Measurements from ENCODE around the gene SMCO2. TPM values are rescaled to one million over a fixed set of nuclear protein-coding genes. Genes with fewer than 3 reads are reported as not detected.
A peak's percentile ranks its signal among the peaks of the same experiment; 100 is the strongest.

The SMCO2 gene
- total RNA-seq, 1 experiment from 2014 or later, result 0.36 TPM

DNA sequence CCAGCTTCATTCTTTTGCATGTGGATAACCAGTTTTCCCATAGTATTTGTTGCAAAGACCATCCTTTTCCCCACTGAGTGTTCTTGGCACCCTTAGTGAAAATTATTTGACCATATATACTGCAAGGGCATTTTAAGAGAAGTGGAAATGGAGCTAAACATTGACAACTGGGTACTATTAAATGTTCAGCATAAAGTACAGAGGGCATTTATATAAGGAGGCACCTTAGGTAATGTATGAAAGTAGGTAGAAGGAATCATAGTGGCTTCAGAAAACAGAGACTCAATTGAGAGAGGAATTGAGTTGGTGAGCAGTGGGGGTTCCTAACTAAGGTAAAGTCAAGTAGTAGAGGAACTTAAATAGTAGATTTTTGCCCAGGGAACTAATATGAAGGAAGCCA is 34.5 kb upstream of the SMCO2 start:
- Histone ChIP-seq H3K27me3 (ENCODE audit: control insufficient read depth, insufficient read depth, low read length) (no peaks in the 10 kb centered on the region), H3K9me3 (ENCODE audit: control insufficient read depth, insufficient read depth, low read depth, low read length) (no peaks in the 10 kb centered on the region), H3K4me1 (ENCODE audit: control insufficient read depth, insufficient read depth, low read length) (no peaks in the 10 kb centered on the region), H3K27ac (ENCODE audit: low read length) (no peak overlapping the region), H3K4me3 (ENCODE audit: low read depth in 2 of 2, low read length in 2 of 2) (no peak overlapping the region), H3K36me3 (ENCODE audit: control insufficient read depth, insufficient read depth, low read length) (no peaks in the 10 kb centered on the region; the same call in 1 of the 2 replicates)
- no peak for DNase-seq (ENCODE audit: low read depth, low spot score)
- BruUV-seq (replicated peaks), result no TSS peak
- in situ Hi-C loops (cut with HindIII; ENCODE audit: low pct_unique_long_range_greater_than_20kb, low sequenced_read_pairs), result no loop called here
- no peak for ATAC-seq
- intact Hi-C loops (cut with micrococcal nuclease; ENCODE audit: unreplicated experiment), result no loop called here
- TF ChIP-seq, protein P1, sequence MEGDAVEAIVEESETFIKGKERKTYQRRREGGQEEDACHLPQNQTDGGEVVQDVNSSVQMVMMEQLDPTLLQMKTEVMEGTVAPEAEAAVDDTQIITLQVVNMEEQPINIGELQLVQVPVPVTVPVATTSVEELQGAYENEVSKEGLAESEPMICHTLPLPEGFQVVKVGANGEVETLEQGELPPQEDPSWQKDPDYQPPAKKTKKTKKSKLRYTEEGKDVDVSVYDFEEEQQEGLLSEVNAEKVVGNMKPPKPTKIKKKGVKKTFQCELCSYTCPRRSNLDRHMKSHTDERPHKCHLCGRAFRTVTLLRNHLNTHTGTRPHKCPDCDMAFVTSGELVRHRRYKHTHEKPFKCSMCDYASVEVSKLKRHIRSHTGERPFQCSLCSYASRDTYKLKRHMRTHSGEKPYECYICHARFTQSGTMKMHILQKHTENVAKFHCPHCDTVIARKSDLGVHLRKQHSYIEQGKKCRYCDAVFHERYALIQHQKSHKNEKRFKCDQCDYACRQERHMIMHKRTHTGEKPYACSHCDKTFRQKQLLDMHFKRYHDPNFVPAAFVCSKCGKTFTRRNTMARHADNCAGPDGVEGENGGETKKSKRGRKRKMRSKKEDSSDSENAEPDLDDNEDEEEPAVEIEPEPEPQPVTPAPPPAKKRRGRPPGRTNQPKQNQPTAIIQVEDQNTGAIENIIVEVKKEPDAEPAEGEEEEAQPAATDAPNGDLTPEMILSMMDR (IDR thresholded peaks at IDR 0.05), result no peak
- no peak for TF ChIP-seq TCF7L2 (IDR thresholded peaks at IDR 0.05; ENCODE audit: low read depth, low read length)
- no peak for TF ChIP-seq POLR2AphosphoS5 (IDR thresholded peaks at IDR 0.05; ENCODE audit: low read depth, low read length)
- TF ChIP-seq, protein P2, sequence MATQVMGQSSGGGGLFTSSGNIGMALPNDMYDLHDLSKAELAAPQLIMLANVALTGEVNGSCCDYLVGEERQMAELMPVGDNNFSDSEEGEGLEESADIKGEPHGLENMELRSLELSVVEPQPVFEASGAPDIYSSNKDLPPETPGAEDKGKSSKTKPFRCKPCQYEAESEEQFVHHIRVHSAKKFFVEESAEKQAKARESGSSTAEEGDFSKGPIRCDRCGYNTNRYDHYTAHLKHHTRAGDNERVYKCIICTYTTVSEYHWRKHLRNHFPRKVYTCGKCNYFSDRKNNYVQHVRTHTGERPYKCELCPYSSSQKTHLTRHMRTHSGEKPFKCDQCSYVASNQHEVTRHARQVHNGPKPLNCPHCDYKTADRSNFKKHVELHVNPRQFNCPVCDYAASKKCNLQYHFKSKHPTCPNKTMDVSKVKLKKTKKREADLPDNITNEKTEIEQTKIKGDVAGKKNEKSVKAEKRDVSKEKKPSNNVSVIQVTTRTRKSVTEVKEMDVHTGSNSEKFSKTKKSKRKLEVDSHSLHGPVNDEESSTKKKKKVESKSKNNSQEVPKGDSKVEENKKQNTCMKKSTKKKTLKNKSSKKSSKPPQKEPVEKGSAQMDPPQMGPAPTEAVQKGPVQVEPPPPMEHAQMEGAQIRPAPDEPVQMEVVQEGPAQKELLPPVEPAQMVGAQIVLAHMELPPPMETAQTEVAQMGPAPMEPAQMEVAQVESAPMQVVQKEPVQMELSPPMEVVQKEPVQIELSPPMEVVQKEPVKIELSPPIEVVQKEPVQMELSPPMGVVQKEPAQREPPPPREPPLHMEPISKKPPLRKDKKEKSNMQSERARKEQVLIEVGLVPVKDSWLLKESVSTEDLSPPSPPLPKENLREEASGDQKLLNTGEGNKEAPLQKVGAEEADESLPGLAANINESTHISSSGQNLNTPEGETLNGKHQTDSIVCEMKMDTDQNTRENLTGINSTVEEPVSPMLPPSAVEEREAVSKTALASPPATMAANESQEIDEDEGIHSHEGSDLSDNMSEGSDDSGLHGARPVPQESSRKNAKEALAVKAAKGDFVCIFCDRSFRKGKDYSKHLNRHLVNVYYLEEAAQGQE (IDR thresholded peaks at IDR 0.05; ENCODE audit: insufficient read depth in 1 of 2, low read depth in 2 of 2, low read length in 1 of 2), result no peak
- ChIA-PET CTCF (no interaction called here), POLR2A (no interaction called here)

DNA sequence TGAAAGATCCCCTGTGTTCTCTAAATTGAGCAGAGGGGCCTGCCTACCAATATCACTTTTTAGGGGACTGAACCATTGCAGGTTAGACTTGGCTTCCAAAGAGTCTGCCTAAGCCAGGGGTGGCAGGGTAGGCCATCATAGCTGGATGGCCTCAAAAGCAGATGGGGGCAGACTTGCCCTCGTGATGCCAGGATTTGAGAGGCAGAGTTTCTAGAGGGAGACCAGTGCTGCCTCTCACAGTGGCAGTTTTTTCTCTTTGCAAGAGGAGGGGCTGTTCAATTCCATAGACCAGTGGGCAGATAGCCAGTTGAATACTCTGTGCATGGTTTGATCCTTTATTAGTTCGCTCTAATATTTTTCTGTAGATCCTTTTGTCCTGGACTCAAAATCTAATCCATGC is 23.8 kb upstream of the SMCO2 start:
- CTCF ChIA-PET, result no interaction called here
- TF ChIP-seq, protein P2 (IDR thresholded peaks at IDR 0.05; ENCODE audit: insufficient read depth in 1 of 2, low read depth in 2 of 2, low read length in 1 of 2), result no peak
- TF ChIP-seq POLR2AphosphoS5 (IDR thresholded peaks at IDR 0.05; ENCODE audit: low read depth, low read length) (no peak), SIN3A (IDR thresholded peaks at IDR 0.05; ENCODE audit: borderline replicate concordance, insufficient read depth, low read depth, low read length) (no peak), TCF7L2 (IDR thresholded peaks at IDR 0.05; ENCODE audit: low read depth, low read length) (no peak)
- TF ChIP-seq, protein P1 (IDR thresholded peaks at IDR 0.05), result no peak
- intact Hi-C loops (cut with micrococcal nuclease; ENCODE audit: unreplicated experiment) (loop anchor here (5.0 kb wide), 1 partner anchor 280 kb away; no protein-coding TSS in a partner anchor), in situ Hi-C loops (cut with HindIII; ENCODE audit: low pct_unique_long_range_greater_than_20kb, low sequenced_read_pairs) (no loop called here)
- POLR2A ChIA-PET, result no interaction called here
- DNase-seq (ENCODE audit: low read depth, low spot score) (no peak), ATAC-seq (peak; percentile 35; the same call in 1 of the 2 replicates)
- no peak overlapping the region for H3K4me3 ChIP-seq (ENCODE audit: low read depth in 2 of 2, low read length in 2 of 2)
- H3K36me3 ChIP-seq (ENCODE audit: control insufficient read depth, insufficient read depth, low read length), result no peaks in the 10 kb centered on the region
- no peaks in the 10 kb centered on the region for H3K27me3 ChIP-seq (ENCODE audit: control insufficient read depth, insufficient read depth, low read length)
- no peak overlapping the region for H3K27ac ChIP-seq (ENCODE audit: low read length)
- no peaks in the 10 kb centered on the region for H3K9me3 ChIP-seq (ENCODE audit: control insufficient read depth, insufficient read depth, low read depth, low read length)
- no peaks in the 10 kb centered on the region for H3K4me1 ChIP-seq (ENCODE audit: control insufficient read depth, insufficient read depth, low read length)
- no TSS peak for BruUV-seq (replicated peaks)

All from Panc1 (cell line).